Brain pericyte (primary cell): ENCODE data around the gene UBR4.

Experiments used
- DNase-seq: peaks from one replicate; pipeline ENCODE4 v3.0.0-alpha.2; 2012; ENCODE audit warnings: low read depth, low spot score

UBR4 gene

GRCh38 chr1:19036813-19037605 lies 173.1 kb downstream of the UBR4 start:
- DNase-seq, result no peak

GRCh38 chr1:19036041-19036812 lies 173.8 kb downstream of the UBR4 start:
- no peak for DNase-seq

DNA sequence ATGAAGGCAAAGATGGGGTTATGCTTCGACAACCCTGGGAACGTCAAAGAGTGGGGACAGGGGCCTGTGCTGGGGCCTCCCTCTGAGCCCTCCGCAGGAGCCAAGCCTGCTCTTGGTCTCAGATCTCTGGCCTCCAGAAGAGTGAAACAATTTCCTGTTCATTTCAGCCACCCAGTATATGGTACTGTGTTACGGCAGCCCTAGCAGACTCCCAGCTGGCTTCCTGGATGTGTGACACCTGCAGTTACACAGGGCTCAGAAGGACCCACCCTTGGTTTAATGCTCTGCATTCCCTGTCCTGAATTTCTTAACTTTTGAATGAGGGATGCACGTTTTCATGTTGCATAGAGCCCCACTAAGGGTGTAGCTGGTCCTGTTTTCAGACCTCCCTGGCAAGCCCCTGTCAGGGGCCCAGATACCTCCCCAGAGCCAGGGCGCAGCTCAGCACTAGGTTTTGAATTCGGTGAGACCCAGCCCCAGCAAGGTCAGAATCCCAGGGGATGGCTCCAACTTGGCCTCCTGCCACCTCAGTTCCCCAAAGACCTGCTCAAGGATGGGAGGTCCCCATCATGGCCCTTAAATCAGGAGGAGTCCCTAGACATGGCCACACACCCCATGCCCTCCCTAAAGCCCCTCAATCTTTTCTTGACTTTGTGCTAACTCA lies 174.6 kb downstream of the UBR4 start:
- DNase-seq, result no peak

GRCh38 chr1:19034721-19035120 lies 175.3 kb downstream of the UBR4 start:
- no peak for DNase-seq

DNA sequence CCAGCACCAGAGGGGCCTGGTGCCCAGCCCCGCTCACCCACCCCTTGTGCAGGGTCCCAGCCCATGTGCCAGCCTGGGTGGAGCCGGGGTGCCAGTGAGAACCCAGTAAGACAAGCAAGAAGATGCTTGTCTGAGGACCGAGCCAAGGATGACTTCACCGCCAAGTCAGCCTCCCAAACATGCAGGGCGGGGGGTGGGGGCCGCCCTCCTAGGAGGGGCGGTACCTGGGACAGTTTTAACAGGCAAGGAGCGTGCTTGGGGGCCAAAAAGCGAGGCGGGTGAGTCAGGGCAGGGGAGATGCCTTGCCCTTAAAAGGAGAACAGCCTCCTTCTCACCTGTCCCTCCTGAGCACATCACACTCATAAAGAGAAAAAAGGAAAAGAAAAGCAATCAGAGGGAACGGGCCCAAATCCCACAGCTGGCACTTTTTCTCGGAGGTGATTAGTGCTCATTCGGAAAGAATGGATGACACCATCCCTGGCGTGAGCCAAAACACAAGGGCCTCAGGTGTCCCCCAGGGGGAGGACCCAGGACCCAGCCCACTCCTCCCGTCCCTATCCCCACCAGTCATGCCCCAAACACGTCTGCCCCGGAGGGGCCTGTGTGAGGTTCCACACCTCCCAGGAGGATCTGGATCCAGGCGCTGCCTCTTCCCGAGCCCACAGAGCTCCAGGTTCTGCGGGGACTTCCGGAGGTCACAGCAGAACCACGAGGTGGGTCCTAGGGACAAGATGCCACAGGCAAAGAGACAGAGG lies 176.0 kb downstream of the UBR4 start:
- no peak for DNase-seq

GRCh38 chr1:19033515-19033839 lies 176.6 kb downstream of the UBR4 start:
- no peak for DNase-seq

GRCh38 chr1:19032701-19033514 lies 177.2 kb downstream of the UBR4 start:
- no peak for DNase-seq

DNA sequence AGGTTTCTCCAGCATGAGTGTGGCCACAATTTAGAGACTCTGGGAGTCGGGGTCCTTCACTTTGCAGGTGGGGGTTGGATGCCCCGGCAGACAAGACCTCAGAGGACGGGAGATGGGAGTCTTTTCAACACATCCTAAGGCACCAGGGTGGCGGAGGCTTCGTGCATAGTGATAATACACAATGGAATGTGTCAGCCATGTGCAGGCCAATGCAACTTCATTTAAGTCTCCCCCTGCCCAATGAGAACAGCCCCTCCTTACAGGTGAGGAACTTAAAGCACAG lies 177.7 kb downstream of the UBR4 start:
- DNase-seq, result no peak

DNA sequence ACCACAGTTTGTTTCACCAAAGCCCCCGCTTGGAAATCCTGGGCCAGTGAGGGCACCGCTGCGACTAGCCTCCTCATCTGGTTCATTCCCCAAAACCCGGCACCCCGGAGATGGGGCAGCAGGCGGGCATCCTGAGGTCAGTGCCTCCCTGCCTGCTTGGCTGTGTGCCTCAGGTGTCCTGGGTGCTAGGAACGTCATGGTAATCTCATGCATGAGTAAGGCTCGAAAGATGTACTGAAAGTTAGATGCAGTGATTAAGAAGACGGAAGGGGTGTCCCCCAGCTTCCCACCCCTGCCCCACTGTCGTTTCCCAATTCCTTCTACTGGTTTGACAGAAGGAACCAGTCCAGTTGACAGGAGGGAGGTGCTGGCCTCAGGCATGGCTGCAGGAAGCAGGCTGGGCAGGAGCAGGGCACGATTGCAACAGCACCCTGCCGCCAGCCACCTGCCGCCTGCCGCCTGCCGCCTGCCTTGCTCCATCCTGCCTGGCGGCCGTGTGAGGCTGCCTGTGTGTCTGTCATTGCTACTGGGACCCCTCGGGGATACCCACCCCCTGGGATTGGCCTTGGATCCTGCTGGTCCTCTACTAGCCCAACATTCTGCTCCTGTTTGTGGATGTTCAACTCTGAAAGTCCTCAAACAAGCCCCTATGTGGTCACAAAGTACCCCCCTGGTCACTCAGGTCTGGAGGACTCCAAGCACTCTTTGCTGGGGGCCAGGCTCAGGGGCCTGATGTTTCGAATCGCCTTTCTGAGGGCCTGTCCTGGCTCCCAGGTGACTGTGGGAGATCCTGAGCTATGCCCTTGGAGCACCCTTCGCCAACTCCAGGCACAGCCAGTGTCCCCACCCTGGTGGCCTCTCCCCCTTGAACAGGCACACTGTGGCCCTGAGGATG lies 180.6 kb downstream of the UBR4 start:
- DNase-seq, result no peak

- DNase-seq, result no peak
Measured at GRCh38 chr1:19028546-19029129, 181.4 kb downstream of the UBR4 start.

DNA sequence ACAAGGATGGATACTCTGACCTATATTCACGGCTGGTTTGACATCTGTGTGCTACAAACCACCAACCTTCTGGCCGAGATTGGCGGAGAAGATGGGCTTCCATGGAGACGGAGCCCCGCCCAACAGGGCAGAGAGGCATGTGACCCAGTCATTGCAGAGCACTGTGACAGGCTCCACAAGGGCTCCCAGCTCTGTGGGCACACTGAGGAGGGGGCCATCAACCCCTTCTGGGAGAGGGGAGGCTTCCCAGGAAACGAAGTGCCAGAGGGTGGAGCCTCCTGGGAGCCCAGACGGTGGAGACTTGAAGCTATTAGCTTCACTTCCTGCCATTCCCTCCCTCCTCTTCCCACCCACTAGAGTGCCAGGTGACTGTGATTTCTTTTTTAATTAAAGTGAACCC lies 182.0 kb downstream of the UBR4 start:
- DNase-seq, result no peak
